GM19452 (cell line): Measurements from ENCODE around the gene KIZ.

Source experiments
- ATAC-seq: cut with Tn5 transposase; IDR thresholded peaks from one replicate; pipeline ENCODE4 v1.9.1; 2021; ENCODE audit not compliant: unreplicated experiment

KIZ gene

GRCh38 chr20:21258411-21258810 is 132.5 kb downstream of the KIZ start:
- no peak for ATAC-seq

GRCh38 chr20:21259346-21259745 is 133.5 kb downstream of the KIZ start:
- no peak for ATAC-seq

GRCh38 chr20:21262812-21263211 is 136.9 kb downstream of the KIZ start:
- no peak for ATAC-seq

- ATAC-seq = no peak
These were observed 139.6 kb downstream of the KIZ start for GRCh38 chr20:21265261-21266190.

DNA sequence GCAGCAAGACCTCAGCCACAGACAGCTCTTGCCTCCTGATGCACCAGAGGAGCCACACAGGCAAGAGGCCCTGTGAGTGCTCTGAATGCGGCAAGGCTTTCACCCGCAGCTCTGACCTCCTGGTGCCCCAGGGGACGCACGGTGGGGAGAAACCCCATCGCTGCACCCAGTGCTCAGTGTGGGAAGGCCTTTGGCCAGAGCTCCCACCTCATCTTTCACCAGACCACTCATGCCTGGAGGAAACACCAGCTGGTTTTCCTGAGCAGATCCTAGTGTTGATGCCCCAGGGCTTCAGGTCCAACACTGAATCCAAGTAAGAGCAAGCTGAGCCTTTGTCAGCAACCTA is 140.3 kb downstream of the KIZ start:
- no peak for ATAC-seq

DNA sequence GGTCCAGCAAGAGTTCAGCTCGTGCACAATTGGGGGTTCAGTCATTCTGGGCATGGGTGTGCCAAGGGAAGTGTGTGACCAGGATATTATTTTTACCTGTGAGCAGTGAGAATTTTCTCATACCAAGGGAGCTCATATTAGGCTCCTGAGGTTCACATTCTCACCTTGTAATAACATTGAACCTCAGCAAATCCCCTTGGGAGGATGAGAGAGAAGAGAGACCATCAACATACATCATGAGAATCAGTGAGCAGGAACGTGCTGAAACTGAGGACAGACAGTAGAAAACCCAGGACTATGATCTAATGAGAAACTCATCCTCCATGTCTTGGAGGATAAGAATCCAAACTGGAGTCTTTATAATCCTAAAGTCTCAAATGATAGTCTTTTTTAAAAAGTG is 143.9 kb downstream of the KIZ start:
- no peak for ATAC-seq

DNA sequence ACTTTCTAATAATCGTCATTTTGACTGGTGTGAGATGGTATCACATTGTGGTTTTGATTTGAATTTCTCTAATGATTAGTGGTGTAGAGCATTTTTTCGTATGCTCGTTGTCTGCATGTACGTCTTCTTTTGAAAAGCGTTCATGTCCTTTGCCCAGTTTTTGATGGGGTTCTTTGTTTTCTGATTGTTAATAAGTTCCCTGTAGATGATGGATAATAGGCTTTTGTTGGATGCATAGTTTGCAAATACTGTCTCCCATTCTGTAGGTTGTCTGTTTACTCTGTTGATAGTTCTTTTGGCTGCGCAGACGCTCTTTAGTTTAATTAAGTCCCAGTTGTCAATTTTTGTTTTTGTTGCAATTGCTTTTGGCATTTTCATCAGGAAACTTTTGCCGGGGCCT is 144.9 kb downstream of the KIZ start:
- no peak for ATAC-seq

DNA sequence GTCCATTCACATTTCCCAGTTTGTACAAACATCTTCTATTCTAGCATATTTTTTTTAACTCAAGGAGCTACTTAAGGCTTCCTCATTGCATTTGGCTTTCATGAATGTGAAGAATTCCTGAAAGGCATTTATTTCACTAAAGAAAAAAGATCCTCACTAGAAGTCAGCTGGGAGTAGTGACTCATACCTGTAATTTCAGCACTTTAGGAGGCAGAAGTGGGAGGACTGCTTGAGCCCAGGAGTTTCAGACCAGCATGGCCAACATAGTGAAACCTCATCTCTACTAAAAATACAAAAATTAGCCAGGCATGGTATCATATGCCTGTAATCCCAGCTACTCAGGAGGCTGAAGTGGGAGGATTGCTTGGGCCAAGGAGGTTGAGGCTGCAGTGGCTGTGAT is 146.4 kb downstream of the KIZ start:
- peak; percentile 47 for ATAC-seq

DNA sequence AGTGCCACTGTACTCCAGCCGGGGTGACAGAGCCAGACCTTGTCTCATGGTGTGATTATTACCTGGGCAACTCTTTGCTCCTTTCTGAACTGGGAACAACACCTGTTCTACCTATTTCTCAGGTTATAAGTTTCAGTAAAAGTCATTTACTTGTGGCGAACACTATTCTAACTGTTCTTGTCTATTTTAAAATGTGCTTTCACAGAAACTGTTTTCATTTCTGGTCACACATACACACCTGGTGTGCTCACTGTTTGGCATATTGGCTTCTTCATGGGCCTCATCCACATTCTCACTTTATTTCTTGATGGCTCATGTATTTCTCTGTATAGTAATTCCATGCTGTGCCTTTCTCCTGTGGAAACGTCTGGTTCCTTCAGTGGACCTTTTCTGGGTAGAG is 146.8 kb downstream of the KIZ start:
- ATAC-seq = peak; percentile 56

DNA sequence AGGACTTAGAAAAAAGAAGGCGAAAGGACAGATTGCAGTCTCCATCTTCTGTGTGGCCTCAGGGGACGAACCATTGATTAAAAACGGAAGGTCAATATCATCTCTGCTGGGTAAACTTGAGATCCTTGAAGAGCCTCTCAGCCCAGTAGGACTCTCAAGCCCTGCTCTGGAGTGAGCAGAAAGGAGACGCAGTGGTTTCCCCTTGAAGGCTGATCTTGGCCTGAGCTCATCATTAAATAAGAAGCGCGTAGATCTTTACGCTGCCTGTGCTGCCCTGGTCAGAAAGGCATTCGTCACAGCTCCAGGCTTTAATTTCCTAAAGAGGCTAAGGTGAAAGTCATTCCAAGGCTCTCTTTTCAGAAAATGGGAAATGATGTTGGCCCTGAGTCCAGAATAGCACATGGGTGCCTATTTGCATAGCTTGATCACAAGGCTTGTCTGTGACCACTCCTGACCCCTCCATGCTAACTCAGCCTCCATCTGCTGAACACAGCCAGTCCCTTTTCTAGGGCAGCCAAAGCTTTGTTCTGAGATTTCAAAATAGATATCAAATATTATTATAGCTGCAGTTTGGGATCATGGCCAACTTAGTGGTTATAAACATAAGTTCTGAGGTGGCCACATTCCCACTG is 148.0 kb downstream of the KIZ start:
- no peak for ATAC-seq

- ATAC-seq = no peak
These were observed 152.9 kb downstream of the KIZ start for GRCh38 chr20:21278829-21279228.

- no peak for ATAC-seq
These were observed 154.0 kb downstream of the KIZ start for GRCh38 chr20:21279706-21280521.

DNA sequence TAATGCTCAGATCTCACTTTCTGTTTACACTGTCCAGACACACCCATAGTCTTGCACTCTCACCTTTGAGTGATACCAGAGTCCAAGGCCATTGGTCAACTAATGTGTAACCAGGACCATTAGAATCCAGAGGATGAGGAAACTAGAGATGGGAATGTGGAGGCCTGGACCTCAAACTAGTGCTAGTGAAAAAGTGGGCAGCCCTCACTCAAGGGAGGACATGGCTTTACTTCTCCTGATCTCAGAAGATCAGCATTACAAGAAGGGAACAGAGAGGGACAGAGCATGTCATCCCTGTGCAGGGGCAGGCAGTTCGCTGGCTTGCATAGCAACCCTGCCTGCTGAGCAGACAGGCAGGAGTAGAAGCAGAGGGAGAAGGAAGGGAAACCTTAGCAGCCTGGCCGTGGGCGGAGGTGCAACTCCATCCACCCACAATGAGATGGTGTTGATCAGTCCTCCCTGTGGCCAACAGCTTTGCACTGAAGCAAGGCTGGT is 154.7 kb downstream of the KIZ start:
- ATAC-seq = peak; percentile 61

DNA sequence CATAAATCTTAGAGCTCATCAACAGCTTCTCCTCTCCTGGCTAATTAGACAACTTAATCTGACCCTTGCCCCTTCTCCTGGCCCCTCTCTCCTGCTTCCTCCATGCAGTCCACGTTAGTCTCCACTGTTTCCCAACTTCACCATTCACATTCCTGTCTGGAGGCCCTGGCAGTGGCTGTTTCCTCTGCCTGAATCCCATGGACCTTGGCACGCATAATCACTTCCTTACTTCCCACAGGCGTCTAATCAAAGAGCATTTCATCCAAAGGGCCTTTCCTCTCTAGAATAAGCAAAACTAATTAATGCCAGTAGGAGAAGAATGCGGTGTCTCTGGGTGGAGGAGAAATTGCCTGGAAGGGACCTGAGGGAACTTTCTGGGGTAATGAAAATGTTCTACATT is 160.9 kb downstream of the KIZ start:
- ATAC-seq = no peak

DNA sequence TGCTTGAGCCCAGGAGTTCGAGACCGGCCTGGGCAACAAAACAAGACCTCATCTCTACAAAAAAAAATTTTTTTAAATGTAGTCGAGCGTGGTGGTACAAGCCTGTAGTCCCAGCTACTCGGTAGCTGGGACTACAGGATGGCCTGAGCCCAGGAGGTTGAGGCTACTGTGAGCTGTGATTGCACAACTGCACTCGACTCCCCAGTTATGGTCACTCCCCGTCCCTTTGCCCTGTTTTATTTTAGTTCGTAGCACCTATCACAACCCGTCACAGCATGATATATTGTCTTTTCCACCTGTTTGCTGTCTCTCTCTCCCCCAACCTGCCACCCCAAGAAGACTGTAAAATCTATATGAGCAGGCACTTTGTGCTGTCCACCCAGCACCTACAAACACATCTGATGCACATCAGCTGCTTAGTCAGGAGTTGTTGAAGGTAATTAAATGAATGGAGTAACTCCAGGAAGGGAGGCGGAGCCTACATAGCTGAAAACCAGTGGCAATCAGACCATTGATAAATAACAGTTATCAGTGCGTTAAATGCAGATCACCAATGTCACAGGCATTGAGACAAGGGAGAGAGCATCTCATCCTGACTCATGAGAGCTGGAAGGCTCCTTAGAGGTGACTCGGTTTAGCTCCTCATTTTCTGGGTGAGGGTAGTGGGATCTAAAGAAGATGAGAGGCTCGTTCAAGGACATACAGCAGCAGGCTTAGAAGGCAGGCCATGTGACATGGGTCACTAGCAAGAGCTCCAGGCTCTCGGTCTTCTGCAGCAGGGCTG is 162.9 kb downstream of the KIZ start:
- no peak for ATAC-seq

DNA sequence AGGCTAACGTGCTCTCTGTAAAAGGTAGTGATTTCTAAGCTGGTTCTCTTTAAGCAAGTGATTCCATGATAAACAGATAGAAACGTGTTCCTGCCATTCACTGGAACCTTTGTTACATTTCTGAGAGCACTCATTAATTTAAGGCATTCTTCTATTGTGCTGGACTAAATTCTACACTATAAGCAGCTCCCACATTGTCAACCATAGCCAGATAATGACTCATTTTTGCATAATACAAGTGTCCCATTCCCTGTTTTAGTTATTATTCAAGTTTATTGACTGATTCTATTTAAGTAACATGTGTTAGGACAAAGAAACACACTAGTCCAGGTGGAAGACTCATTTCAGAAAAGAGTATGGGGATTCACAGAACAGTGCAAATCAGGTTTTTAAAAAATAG is 163.8 kb downstream of the KIZ start:
- no peak for ATAC-seq

- ATAC-seq = no peak
These were observed 165.1 kb downstream of the KIZ start for GRCh38 chr20:21291026-21291425.

GRCh38 chr20:21294755-21295154 is 168.9 kb downstream of the KIZ start:
- no peak for ATAC-seq
